Frontal cortex (tissue), 4 donors: Measurements from ENCODE around the gene PCDHA10. TPM values are rescaled to one million over a fixed set of nuclear protein-coding genes. Genes with fewer than 3 reads are reported as not detected.
A peak's percentile ranks its signal among the peaks of the same experiment; 100 is the strongest.
"Not testable (repeated sequence)": the region's sequence is repeated elsewhere in the genome, so short reads cannot be mapped to it uniquely, and the experiment has no call there.

Experiments used
- DNase-seq, 2 donors: peaks; one replicate each; pipeline ENCODE4 v3.0.0; 2012; ENCODE audit warnings: low spot score in 2 of 2
- FAIRE-seq: peaks from 2 replicates; lab custom pipeline; 2012; peaks lifted over from hg19 to GRCh38; lab: Jason Lieb, UNC
- total RNA-seq: library from RNA; depleted of rRNA; stranded (reverse); fragments of >200 nt; gene quantifications from one replicate; pipeline ENCODE4 v1.2.3, GENCODE V29; 2014
- donor health status: control.
- donor health status: control.
- donor health status: control.

PCDHA10 gene
- total RNA-seq, 1 donor from 2014 or later: 10.6 TPM

GRCh38 chr5:140840978-140841962 is 14.4 kb upstream of the PCDHA10 start, which contains the start of gene PCDHA8:
Gene PCDHA8, plus strand, starts transcription at chr5:140841187. Its CDS starts 135 bp downstream, at chr5:140841322.
- FAIRE-seq (peak; percentile 72), DNase-seq (peak in 1 of 2 donors; percentile 69)

GRCh38 chr5:140842798-140843733 is 12.6 kb upstream of the PCDHA10 start:
- DNase-seq (no peak), FAIRE-seq (no peak)

- DNase-seq, FAIRE-seq: not testable (repeated sequence)
Measured at GRCh38 chr5:140848139-140849102, 7.3 kb upstream of the PCDHA10 start, which contains the start of gene PCDHA9. Gene PCDHA9, plus strand, starts transcription at chr5:140848382. Its CDS starts 114 bp downstream, at chr5:140848496.

GRCh38 chr5:140849831-140850634 is 5.7 kb upstream of the PCDHA10 start:
- FAIRE-seq, DNase-seq: not testable (repeated sequence)

GRCh38 chr5:140857177-140857986 is 1.7 kb downstream of the PCDHA10 start:
- FAIRE-seq (no peak), DNase-seq (no peak)

- no peak for DNase-seq
- no peak for FAIRE-seq
Measured at GRCh38 chr5:140857987-140858240, 2.2 kb downstream of the PCDHA10 start.

- FAIRE-seq: no peak
- no peak for DNase-seq
Measured at GRCh38 chr5:140862441-140863295, 7.0 kb downstream of the PCDHA10 start.

GRCh38 chr5:140868721-140869554 is 13.2 kb downstream of the PCDHA10 start, which contains the start of gene PCDHA11:
Gene PCDHA11, plus strand, starts transcription at chr5:140868957. Its CDS starts 147 bp downstream, at chr5:140869104.
- DNase-seq (peak in 1 of 2 donors; percentile 52), FAIRE-seq (no peak)

- DNase-seq: peak; percentile 27 to 55
- no peak for FAIRE-seq
Measured at GRCh38 chr5:140869555-140869886, 13.8 kb downstream of the PCDHA10 start.

GRCh38 chr5:140870221-140871201 is 14.8 kb downstream of the PCDHA10 start:
- no peak for DNase-seq
- no peak for FAIRE-seq

GRCh38 chr5:140875085-140876065 is 19.7 kb downstream of the PCDHA10 start, which contains the start of gene PCDHA12:
Gene PCDHA12, plus strand, starts transcription at chr5:140875308. Its CDS starts 165 bp downstream, at chr5:140875473.
- no peak for DNase-seq
- no peak for FAIRE-seq

- DNase-seq, FAIRE-seq: not testable (repeated sequence)
Measured at GRCh38 chr5:140876541-140877261, 21.0 kb downstream of the PCDHA10 start.

GRCh38 chr5:140877262-140877581 is 21.5 kb downstream of the PCDHA10 start:
- DNase-seq: no peak
- no peak for FAIRE-seq
